Liver (tissue), 3 donors: ENCODE data around the gene SPATA13.

Source experiments
- ATF3 ChIP-seq: IDR thresholded peaks from 2 replicates; pipeline ENCODE4 v1.6.1; 2016; ENCODE audit warnings: antibody characterized with exemption
- CTCF ChIP-seq: fragments of 150-350 bp; IDR thresholded peaks from 2 replicates; pipeline ENCODE4 v1.5.1; 2017; ENCODE audit warnings: improper control_type of control experiment, low read depth, low read length; ENCODE audit not compliant: missing input control
- EGR1 ChIP-seq, 2 donors: IDR thresholded peaks; 2 replicates each; pipeline ENCODE4 v1.6.1; 2016 to 2018; ENCODE audit warnings: antibody characterized with exemption in 2 of 2, low read depth in 2 of 2
- GABPA ChIP-seq, 2 donors: IDR thresholded peaks in 1 of 2; conservative IDR thresholded peaks in 1 of 2; 2 replicates each; pipeline ENCODE4 v1.6.1; 2016; ENCODE audit warnings: antibody characterized with exemption in 2 of 2, mild to moderate bottlenecking in 1 of 2, moderate library complexity in 1 of 2
- JUND ChIP-seq, 2 donors: IDR thresholded peaks; 2 replicates each; pipeline ENCODE4 v1.6.1; 2016; ENCODE audit warnings: antibody characterized with exemption in 2 of 2
- MAX ChIP-seq: IDR thresholded peaks from 2 replicates; pipeline ENCODE4 v1.6.1; 2016; ENCODE audit warnings: antibody characterized with exemption
- RAD21 ChIP-seq, 2 donors: IDR thresholded peaks; 2 replicates each; pipeline ENCODE4 v1.6.1; 2016; ENCODE audit warnings: antibody characterized with exemption in 2 of 2, mild to moderate bottlenecking in 2 of 2
- REST ChIP-seq: IDR thresholded peaks from 2 replicates; pipeline ENCODE4 v1.6.1; 2016; ENCODE audit warnings: antibody characterized with exemption, mild to moderate bottlenecking
- SP1 ChIP-seq: IDR thresholded peaks from 2 replicates; pipeline ENCODE4 v1.6.1; 2018; ENCODE audit warnings: antibody characterized with exemption, mild to moderate bottlenecking
- YY1 ChIP-seq: IDR thresholded peaks from 2 replicates; pipeline ENCODE4 v1.6.1; 2016; ENCODE audit warnings: antibody characterized with exemption, mild to moderate bottlenecking
- donor health status: healthy.
- donor health status: healthy.

GRCh38 chr13:24216176-24216575 lies 55.7 kb downstream of the SPATA13 start:
- TF ChIP-seq CTCF, result no peak
- TF ChIP-seq ATF3, result no peak
- no peak for TF ChIP-seq YY1
- no peak for TF ChIP-seq SP1
- no peak for TF ChIP-seq GABPA (IDR thresholded peaks at IDR 0.05 in 1 of 2, conservative IDR thresholded peaks at IDR 0.05 in 1 of 2)
- no peak for TF ChIP-seq REST
- no peak for TF ChIP-seq RAD21 (IDR thresholded peaks at IDR 0.05)
- TF ChIP-seq JUND (IDR thresholded peaks at IDR 0.05), result no peak
- no peak for TF ChIP-seq MAX
- no peak for TF ChIP-seq EGR1 (IDR thresholded peaks at IDR 0.05; ENCODE audit: low read depth in 2 of 2)
